DND-41 (cell line): ENCODE data around the gene TTC23L.

ENCODE experiments used
- CTCF ChIP-seq: IDR thresholded peaks from 2 replicates; pipeline ENCODE4 v1.5.1; 2012; ENCODE audit warnings: borderline replicate concordance, low read length, moderate library complexity, mild to moderate bottlenecking; ENCODE audit not compliant: poor library complexity, severe bottlenecking; ENCODE audit errors: extremely low read depth
- EZH2 ChIP-seq: IDR thresholded peaks from 3 replicates; pipeline ENCODE4 v1.6.1; 2012; ENCODE audit warnings: borderline replicate concordance, low read depth, mild to moderate bottlenecking, moderate library complexity, low read length, inconsistent platforms; ENCODE audit not compliant: severe bottlenecking

- TF ChIP-seq CTCF (no peak), EZH2 (no peak)
Observed at GRCh38 chr5:34843497-34843896, 4.5 kb downstream of the TTC23L start.
